Measurements from ENCODE around the gene SPEG. TPM values are rescaled to one million over a fixed set of nuclear protein-coding genes. Genes with fewer than 3 reads are reported as not detected.

SPEG gene
- total RNA-seq, 1 experiment from 2014 or later: 23.3 TPM

DNA sequence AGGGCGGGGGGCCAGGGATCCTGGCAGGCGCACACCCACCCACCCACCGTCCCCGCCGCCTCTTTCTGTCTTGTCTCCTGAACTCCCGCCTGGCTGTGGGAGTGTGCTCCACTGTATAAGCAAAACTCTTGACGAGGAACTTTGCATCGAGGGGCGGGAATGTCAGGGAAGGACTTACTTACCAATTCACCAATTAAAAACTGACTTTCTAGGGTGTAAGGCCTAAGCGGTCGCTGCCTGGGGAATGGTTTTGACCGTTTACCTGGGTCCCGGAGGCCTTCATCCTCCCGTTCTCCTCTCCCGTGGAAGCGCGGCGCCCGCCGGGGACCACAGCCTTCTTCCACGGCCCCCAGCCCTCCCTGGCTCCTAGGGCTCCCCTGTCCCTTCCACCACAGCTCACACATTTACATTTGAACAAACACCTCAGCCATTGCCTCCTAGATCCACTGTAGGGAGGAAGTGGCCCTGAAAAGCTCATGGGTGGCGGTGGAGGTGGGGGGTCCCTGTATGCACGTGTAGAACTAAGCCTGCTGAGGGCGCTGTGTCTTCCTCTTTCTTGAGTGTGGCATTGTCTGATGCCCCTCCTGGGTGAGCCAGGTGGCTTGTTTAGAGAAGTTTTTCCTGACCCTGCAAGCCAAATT lies 88.5 kb downstream of the SPEG start:
- no peak for DNase-seq (ENCODE audit: unreplicated experiment)
- ChIA-PET POLR2A (no interaction called here), CTCF (interaction anchor here (0.6 to 1.8 kb wide), 4 partner anchors 8 to 136 kb away, joined by 3 to 6 read pairs (median 5); partner anchors contain the start of gene GMPPA)
- Mint-ChIP-seq H3K36me3 (ENCODE audit: insufficient read depth, unreplicated experiment) (no peaks in the 10 kb centered on the region), H3K4me3 (ENCODE audit: unreplicated experiment) (no peak overlapping the region), H3K27ac (ENCODE audit: low read depth, unreplicated experiment) (no peak overlapping the region), H3K9me3 (ENCODE audit: unreplicated experiment) (no peaks in the 10 kb centered on the region), H3K4me1 (ENCODE audit: insufficient read depth, unreplicated experiment) (peaks cover 18% of the 10 kb centered on the region), H3K27me3 (ENCODE audit: insufficient read depth, unreplicated experiment) (peaks cover 58% of the 10 kb centered on the region)
- BruUV-seq (replicated peaks): no TSS peak
- TF ChIP-seq, protein P1, sequence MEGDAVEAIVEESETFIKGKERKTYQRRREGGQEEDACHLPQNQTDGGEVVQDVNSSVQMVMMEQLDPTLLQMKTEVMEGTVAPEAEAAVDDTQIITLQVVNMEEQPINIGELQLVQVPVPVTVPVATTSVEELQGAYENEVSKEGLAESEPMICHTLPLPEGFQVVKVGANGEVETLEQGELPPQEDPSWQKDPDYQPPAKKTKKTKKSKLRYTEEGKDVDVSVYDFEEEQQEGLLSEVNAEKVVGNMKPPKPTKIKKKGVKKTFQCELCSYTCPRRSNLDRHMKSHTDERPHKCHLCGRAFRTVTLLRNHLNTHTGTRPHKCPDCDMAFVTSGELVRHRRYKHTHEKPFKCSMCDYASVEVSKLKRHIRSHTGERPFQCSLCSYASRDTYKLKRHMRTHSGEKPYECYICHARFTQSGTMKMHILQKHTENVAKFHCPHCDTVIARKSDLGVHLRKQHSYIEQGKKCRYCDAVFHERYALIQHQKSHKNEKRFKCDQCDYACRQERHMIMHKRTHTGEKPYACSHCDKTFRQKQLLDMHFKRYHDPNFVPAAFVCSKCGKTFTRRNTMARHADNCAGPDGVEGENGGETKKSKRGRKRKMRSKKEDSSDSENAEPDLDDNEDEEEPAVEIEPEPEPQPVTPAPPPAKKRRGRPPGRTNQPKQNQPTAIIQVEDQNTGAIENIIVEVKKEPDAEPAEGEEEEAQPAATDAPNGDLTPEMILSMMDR (IDR thresholded peaks at IDR 0.05; ENCODE audit: unreplicated experiment): no peak
- intact Hi-C loops (cut with micrococcal nuclease): no loop called here

DNA sequence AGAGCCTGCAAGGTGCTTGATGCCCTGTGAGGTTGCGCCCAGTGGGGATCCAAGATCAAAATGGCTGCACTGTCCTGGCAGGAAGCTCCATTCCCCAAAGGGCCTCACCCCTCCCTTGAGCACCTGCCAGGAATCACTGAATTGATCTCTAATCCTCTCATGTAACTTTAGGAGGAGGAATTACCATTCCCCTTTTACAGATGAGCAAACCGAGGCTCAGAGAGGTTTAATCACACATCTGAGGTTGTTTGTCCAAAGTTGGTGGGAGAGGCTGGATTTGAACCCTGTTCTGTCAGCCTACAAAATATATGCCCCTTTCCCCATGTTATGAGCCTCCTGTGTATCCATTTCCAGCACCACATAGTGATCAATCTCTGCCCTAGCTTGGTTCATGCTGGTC lies 90.2 kb downstream of the SPEG start:
- POLR2A ChIA-PET: interaction anchor here (1.5 kb wide), 1 partner anchor 164 kb away, joined by 3 read pairs; no protein-coding TSS in a partner anchor
- TF ChIP-seq, protein P1 (IDR thresholded peaks at IDR 0.05; ENCODE audit: unreplicated experiment): no peak
- Mint-ChIP-seq H3K4me1 (ENCODE audit: insufficient read depth, unreplicated experiment) (peaks cover 18% of the 10 kb centered on the region), H3K36me3 (ENCODE audit: insufficient read depth, unreplicated experiment) (no peaks in the 10 kb centered on the region), H3K27me3 (ENCODE audit: insufficient read depth, unreplicated experiment) (peaks cover 58% of the 10 kb centered on the region), H3K9me3 (ENCODE audit: unreplicated experiment) (no peaks in the 10 kb centered on the region), H3K27ac (ENCODE audit: low read depth, unreplicated experiment) (no peak overlapping the region), H3K4me3 (ENCODE audit: unreplicated experiment) (no peak overlapping the region)
- intact Hi-C loops (cut with micrococcal nuclease): no loop called here
- CTCF ChIA-PET: interaction anchor here (1.8 to 11.3 kb wide), 2 partner anchors 25 to 124 kb away, joined by 5 to 287 read pairs; partner anchors contain the start of gene GMPPA
- DNase-seq (ENCODE audit: unreplicated experiment): no peak
- no TSS peak for BruUV-seq (replicated peaks)

DNA sequence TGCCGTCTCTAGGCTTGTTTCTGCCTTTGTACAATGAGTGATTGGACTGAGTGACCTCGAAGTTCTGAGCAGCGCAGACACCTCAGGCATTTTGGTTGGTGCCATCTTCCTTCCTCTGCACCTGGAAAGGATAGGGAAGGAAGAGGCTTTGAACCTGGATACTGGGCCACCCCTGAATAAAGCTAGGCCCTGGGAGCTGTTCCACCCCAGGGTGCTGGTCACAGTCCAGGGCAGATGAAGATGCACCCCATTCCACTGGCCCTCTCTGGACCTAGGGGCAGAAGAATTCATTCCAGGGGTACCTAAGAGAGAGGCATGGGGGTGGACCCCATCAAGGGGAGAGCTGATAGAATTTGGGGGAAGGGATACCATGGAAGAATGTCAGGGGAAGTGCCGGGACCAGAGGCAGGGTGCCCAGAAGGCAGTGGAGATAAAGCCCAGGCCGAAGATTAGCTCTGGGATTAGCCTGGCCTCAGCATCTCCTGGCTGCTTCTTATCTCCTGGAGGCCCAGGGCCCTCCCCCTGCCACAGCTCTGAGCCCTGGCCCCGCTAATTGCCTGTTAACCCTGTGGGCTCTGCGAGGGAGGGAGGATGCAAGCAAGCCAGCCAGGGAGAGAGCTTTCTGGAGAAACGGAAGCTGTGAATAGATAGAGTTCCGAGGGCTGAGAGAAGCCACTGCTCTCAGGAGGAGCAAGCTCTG lies 91.0 kb downstream of the SPEG start:
- H3K4me1 Mint-ChIP-seq (ENCODE audit: insufficient read depth, unreplicated experiment): peaks cover 13% of the 10 kb centered on the region
- H3K27ac Mint-ChIP-seq (ENCODE audit: low read depth, unreplicated experiment): no peak overlapping the region
- intact Hi-C loops (cut with micrococcal nuclease): no loop called here
- TF ChIP-seq, protein P1 (IDR thresholded peaks at IDR 0.05; ENCODE audit: unreplicated experiment): no peak
- no TSS peak for BruUV-seq (replicated peaks)
- no peak overlapping the region for H3K4me3 Mint-ChIP-seq (ENCODE audit: unreplicated experiment)
- H3K27me3 Mint-ChIP-seq (ENCODE audit: insufficient read depth, unreplicated experiment): peaks cover 66% of the 10 kb centered on the region
- no peak for DNase-seq (ENCODE audit: unreplicated experiment)
- CTCF ChIA-PET: interaction anchor here (0.5 to 11.3 kb wide), 8 partner anchors 16 to 161 kb away, joined by 3 to 287 read pairs (median 3); no protein-coding TSS in a partner anchor
- POLR2A ChIA-PET: interaction anchor here (0.9 to 1.5 kb wide), 2 partner anchors 18 to 163 kb away, joined by 3 read pairs; partner anchors contain the start of gene TMEM198
- no peaks in the 10 kb centered on the region for H3K36me3 Mint-ChIP-seq (ENCODE audit: insufficient read depth, unreplicated experiment)
- H3K9me3 Mint-ChIP-seq (ENCODE audit: unreplicated experiment): no peaks in the 10 kb centered on the region

Measured in MCF 10A (cell line).